IgD-negative memory B cell (primary cell): ENCODE data around the gene CACNB1. TPM values are rescaled to one million over a fixed set of nuclear protein-coding genes. Genes with fewer than 3 reads are reported as not detected.

ENCODE experiments used
- H3K27ac Mint-ChIP-seq, 3 donors: one replicate each; pipeline ENCODE4 v1.8.0; 2020 to 2022; ENCODE audit warnings: mild to moderate bottlenecking in 3 of 3, mixed read lengths in 3 of 3, moderate library complexity in 1 of 3
- H3K27me3 Mint-ChIP-seq: one replicate; pipeline ENCODE4 v1.8.0; 2021; ENCODE audit warnings: mixed read lengths
- H3K36me3 Mint-ChIP-seq: one replicate; pipeline ENCODE4 v1.8.0; 2020; ENCODE audit warnings: mild to moderate bottlenecking, mixed read lengths
- H3K4me1 Mint-ChIP-seq, 3 donors: one replicate each; pipeline ENCODE4 v1.8.0; 2020 to 2022; ENCODE audit warnings: mixed read lengths in 3 of 3, mild to moderate bottlenecking in 1 of 3
- H3K4me3 Mint-ChIP-seq, 4 donors: one replicate each; pipeline ENCODE4 v1.8.0; 2020 to 2022; ENCODE audit warnings: mild to moderate bottlenecking in 4 of 4, mixed read lengths in 4 of 4, moderate library complexity in 3 of 4
- H3K9me3 Mint-ChIP-seq, 3 donors: one replicate each; pipeline ENCODE4 v1.8.0; 2020 to 2021; ENCODE audit warnings: mixed read lengths in 3 of 3, mild to moderate bottlenecking in 1 of 3
- polyA plus RNA-seq: library from polyadenylated mRNA; unstranded; fragments of 300-500 nt; fragmentation: Illumina TruSeq; gene quantifications from one replicate; pipeline ENCODE4 v1.2.3, GENCODE V29; 2021

Gene CACNB1
- 0.45 TPM for polyA plus RNA-seq

DNA sequence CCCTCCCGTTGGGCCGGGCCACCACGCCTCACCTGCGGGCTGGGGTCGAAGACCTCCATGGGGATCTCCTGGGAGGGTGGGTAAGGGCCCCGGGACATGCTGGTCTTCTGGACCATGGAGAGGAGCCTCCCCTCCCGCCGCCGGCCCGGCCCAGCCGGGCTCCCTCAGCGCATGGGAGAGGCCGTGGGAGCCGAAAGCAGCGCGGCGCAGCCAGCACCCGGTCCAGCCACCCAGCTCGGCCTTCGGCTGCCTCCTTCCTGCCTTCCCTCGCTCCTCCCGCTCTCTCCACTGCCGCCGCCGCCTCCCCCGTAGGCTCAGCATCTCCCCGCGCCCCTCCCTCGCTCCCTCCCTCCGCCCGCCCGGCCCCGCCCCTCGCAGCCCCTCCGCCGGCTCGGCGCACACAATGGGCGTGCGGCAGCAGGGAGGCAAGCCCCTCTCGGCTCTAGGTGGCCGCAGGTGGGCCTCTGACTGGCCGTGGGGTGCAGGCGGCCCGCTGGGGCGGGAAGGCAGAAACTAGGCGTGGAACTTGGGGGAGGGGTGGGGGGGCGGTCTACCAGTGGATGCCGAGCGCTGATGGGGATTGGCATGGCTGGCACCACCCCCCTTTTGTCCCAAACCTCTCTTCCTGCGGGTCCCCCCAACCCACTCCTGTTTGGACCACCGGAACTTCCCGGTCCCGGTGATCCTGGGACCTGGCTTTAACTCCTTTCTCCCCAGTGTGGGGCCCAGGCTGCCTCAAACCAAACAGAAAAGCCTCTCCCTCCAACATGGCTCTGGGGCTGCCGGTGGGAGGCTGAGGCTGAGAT, at the start of gene CACNB1:
Gene CACNB1, minus strand, starts transcription at position 290 of the 806 bp plus-strand sequence. Its CDS starts 174 bp downstream, at position 116.
- peak within 1 kb of the TSS in 2 of 3 donors; percentile 27 to 84 for H3K27ac Mint-ChIP-seq
- peaks cover 3% of the 10 kb centered on the region for H3K36me3 Mint-ChIP-seq
- no peaks in the 10 kb centered on the region for H3K27me3 Mint-ChIP-seq
- peaks cover 20 to 36% (median 28%) of the 10 kb centered on the region in 3 donors for H3K4me1 Mint-ChIP-seq
- H3K9me3 Mint-ChIP-seq = no peaks in the 10 kb centered on the region
- H3K4me3 Mint-ChIP-seq = peak within 1 kb of the TSS; percentile 75 to 95 (median 92)

DNA sequence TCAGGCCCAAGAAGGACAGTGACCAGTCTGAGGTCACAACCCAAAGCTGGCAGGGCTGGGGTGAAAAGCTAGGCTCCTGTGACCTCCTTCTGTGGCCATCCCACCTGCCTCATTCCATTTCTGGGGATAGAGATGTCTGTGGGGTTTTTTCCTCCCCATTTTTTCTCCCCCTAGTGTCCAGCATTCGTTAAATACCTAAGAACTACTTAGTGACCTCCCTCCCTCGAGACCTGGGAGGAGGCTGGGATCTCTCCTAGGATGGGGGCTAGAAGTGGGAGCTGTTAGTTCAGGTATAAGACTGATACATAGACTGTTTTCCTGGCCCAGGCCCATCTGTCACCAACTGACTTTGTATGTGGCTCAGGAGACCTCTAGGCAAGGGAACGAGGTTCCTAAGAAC, 48.8 kb upstream of the CACNB1 start:
- no peak overlapping the region for H3K27ac Mint-ChIP-seq
- no peaks in the 10 kb centered on the region for H3K9me3 Mint-ChIP-seq
- H3K4me3 Mint-ChIP-seq = no peak overlapping the region
- peaks cover 5 to 12% (median 7%) of the 10 kb centered on the region in 3 donors for H3K4me1 Mint-ChIP-seq
- no peaks in the 10 kb centered on the region for H3K36me3 Mint-ChIP-seq
- H3K27me3 Mint-ChIP-seq = peaks cover 12% of the 10 kb centered on the region

DNA sequence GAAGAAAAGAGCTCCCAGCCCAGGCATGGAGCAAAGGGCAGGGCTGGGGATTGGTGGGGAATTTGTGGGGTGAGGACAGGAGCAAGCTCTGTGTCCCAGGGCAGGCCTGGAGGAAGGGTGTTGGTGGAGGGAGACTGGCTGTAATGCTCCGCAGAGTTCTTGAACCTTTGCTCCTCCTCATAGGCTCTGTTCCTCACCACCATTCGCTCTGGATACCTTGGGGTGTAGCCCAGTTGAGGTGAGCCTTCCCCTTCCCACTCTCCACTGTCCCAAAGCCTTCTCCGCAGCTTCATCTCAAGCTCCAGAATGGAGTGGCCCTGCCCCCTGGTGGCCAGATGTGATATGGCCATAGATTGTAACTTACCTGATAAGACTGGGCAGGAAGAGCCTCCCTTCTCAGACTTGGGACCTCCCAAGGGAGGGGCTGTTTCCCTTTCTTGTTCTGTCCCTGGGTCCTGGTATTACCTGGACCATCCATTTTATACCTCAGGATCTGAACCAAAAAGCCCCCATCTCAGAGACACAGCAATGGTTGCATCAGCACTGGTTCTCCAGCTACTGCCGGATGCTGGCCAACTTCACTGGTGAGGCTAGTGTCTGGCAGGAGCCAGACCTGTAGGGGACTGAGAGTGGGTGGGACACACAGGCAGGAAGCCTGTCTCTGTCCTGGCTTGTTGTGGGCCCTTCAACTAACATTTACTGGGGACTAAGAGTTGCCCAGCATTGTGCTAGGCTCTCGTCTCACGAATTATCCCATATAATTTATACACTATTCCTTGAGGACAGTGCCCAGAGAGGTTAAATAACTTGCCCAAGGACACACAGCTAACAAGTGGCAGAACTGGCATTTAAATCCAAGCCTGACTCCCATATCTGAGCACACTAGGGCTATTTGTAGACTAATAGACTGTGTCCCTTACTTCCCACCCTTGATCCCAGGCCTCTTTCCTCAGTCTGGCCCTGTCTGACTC, 47.4 kb upstream of the CACNB1 start:
- no peaks in the 10 kb centered on the region for H3K9me3 Mint-ChIP-seq
- H3K36me3 Mint-ChIP-seq = no peaks in the 10 kb centered on the region
- H3K4me1 Mint-ChIP-seq = peaks cover 6 to 13% (median 7%) of the 10 kb centered on the region in 3 donors
- peaks cover 13% of the 10 kb centered on the region for H3K27me3 Mint-ChIP-seq
- peak overlapping the region in 3 of 4 donors; percentile 33 to 95 (median 52) for H3K4me3 Mint-ChIP-seq
- H3K27ac Mint-ChIP-seq = peak overlapping the region; percentile 10 to 75 (median 46)

DNA sequence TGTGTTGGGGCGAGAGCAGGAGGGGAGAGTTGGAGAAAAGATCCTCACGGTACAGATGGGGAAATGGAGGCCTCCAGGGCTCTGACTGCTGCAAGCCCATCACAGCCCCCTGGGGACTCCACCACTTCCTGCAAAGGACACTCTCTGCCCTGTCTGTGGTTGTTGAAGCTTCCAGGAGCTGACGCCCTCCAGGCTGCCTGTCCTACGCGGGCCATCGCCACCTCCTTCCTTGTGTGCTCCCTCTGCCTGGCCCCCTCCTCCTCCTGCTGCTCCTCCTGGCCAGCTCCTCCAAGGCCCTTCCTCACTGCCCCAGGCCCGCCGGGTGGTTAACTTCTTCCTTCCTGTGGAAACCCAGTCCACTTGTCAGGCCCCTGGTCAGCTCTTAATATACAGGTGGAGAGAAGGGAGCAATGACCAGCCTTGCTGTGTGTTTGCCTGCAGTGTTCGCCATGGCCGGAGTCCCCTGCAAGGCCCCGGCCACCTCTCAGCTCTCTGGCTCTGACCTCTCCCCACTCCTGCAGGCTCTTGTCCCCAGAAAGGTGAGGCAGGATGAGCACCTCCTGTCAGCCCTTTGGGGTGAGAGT, 46.6 kb upstream of the CACNB1 start:
- peaks cover 17% of the 10 kb centered on the region for H3K27me3 Mint-ChIP-seq
- no peak overlapping the region for H3K27ac Mint-ChIP-seq
- H3K4me3 Mint-ChIP-seq = peak overlapping the region in 2 of 4 donors; percentile 6 to 95
- H3K9me3 Mint-ChIP-seq = no peaks in the 10 kb centered on the region
- peaks cover 9 to 20% (median 11%) of the 10 kb centered on the region in 3 donors for H3K4me1 Mint-ChIP-seq
- no peaks in the 10 kb centered on the region for H3K36me3 Mint-ChIP-seq

DNA sequence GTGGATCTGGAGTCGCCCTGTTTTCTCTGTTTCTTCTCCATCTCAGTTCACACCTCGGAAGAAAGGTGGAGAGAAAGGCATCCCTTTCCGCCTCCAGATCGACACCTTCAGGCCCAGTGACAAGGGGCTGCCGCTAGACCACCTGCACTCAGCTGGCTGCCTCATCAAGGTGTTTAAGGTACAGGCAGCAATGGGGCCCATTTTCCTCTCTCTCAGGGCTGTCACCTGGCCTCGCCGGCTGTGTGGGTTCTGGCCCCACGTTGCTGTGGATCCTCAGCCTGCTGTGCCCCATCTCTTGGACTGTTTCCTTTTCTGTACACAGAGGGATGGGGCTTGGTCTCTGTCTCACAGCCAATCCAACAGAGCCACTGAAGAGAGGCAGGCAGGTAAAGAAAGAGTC, 45.7 kb upstream of the CACNB1 start:
- H3K4me3 Mint-ChIP-seq = no peak overlapping the region
- no peak overlapping the region for H3K27ac Mint-ChIP-seq

DNA sequence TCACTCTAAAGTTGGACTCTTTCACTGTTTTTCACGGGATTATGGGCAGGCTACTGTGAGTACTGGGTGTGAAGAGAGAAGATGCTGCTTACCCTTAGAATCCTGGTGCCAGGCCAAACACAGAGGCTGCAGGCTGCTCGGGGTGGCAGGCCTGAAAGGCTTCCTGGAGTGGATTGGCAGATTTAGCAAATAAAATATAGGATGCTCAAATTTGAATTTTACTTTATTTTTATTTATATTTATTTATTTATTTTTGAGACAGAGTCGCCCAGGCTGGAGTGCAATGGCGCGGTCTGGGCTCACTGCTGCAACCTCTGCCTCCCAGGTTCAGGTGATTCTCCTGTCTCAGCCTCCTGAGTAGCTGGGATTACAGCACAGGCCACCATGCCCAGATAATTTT, 43.2 kb upstream of the CACNB1 start:
- no peak overlapping the region for H3K4me3 Mint-ChIP-seq
- H3K36me3 Mint-ChIP-seq = no peaks in the 10 kb centered on the region
- H3K27me3 Mint-ChIP-seq = peaks cover 18% of the 10 kb centered on the region
- no peak overlapping the region for H3K27ac Mint-ChIP-seq
- H3K4me1 Mint-ChIP-seq = peaks cover 14 to 32% (median 16%) of the 10 kb centered on the region in 3 donors
- H3K9me3 Mint-ChIP-seq = no peaks in the 10 kb centered on the region

More for the DNA sequence above, 45.7 kb upstream of the CACNB1 start:
- H3K4me1 Mint-ChIP-seq = peaks cover 14 to 28% (median 16%) of the 10 kb centered on the region in 3 donors
- no peaks in the 10 kb centered on the region for H3K36me3 Mint-ChIP-seq
- peaks cover 18% of the 10 kb centered on the region for H3K27me3 Mint-ChIP-seq
- H3K9me3 Mint-ChIP-seq = no peaks in the 10 kb centered on the region

DNA sequence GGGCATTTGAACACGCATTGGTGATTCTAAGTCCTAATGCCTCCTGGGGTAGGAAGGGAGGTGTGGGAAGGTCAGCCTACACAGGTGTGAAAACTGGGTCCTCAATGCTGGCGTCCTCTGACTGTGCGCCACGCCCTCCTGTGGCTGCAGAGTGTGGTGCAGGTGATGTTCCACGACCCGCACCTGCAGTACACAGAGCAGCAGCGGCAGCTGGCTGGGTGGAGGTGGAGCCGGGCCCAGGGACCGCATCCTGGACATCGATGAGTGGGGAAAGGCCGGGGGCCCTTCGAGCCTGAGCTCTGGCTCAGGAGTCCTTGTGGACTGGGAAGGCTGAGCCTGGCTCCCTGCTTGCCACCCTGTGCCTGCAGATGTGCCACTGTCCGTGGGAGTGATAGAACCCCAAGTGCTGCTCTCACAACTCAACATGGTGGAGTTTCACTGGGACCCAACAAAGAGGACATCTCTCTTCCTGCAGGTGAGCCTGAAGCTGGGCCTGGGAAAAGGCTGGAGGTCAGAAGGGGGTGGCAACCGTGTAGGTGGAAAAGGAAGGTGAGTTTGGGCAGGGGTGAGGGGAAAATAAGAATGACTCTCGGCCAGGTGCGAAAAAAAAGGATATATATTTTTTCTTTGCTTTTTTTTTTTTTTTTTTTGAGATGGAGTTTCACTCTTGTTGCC, 42.3 kb upstream of the CACNB1 start:
- Mint-ChIP-seq H3K27ac (peak overlapping the region in 1 of 3 donors; percentile 1), H3K36me3 (no peaks in the 10 kb centered on the region), H3K4me1 (peaks cover 13 to 33% (median 14%) of the 10 kb centered on the region in 3 donors), H3K4me3 (peak overlapping the region in 3 of 4 donors; percentile 3 to 75 (median 41)), H3K27me3 (peaks cover 15% of the 10 kb centered on the region), H3K9me3 (no peaks in the 10 kb centered on the region)

DNA sequence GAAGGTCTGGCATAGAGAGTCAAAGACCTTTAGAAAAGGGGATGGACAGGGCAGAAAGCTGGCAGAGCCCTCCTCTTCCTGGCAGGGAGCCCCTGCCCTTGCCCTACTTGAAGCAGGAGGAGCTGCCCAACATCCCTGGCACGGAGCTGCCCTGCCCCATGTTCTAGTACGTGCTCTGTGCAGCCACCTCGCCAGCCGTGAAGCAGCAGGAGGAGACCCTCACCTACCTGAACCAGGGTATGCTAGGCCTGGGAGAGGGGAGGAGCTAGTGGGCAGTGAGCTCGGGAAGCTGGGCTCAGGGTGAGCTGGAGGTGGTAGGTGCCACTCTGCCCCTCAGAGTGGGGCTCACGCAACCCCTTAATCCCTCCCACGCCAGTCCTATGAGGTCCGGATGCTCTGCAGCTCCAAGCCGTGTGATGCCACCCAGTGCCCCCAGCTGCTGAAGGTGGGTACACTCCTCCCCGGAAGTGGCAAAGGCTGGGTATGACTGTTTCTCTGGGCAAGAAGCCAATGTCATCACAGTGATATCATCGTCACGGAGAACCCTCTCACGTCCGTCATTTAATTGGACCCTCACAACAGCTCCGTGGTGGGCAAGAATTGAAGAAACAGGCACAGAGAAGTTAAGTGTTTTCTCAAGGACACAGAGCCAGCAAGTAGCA, 41.0 kb upstream of the CACNB1 start:
- Mint-ChIP-seq H3K4me3 (peak overlapping the region; percentile 0 to 87 (median 68)), H3K36me3 (no peaks in the 10 kb centered on the region), H3K27ac (peak overlapping the region in 2 of 3 donors; percentile 5 to 94), H3K9me3 (no peaks in the 10 kb centered on the region), H3K4me1 (peaks cover 7 to 23% (median 10%) of the 10 kb centered on the region in 3 donors), H3K27me3 (peaks cover 9% of the 10 kb centered on the region)

DNA sequence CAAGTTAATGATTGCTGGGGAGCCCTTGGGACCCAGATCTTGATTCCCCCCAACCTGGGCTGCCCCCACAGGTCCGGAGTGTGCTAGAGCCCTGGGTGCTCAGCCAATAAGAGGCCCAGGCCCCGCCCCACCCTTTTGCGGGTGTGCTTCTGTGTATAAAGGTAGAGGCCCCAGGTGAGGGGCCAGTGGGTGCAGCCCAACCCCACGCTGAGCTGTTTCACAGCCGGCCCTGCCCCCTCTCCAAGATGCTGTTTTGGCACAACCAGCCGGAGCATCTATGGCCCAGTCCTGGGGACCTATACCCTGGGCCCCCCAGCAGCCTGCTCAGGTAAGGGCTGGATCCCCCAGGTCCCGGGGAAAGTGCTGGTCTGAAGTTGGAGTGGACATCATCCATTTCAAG, 40.1 kb upstream of the CACNB1 start:
- peaks cover 7 to 23% (median 10%) of the 10 kb centered on the region in 3 donors for H3K4me1 Mint-ChIP-seq
- H3K9me3 Mint-ChIP-seq = no peaks in the 10 kb centered on the region
- peaks cover 9% of the 10 kb centered on the region for H3K27me3 Mint-ChIP-seq
- peak overlapping the region in 1 of 3 donors; percentile 23 for H3K27ac Mint-ChIP-seq
- H3K4me3 Mint-ChIP-seq = no peak overlapping the region
- no peaks in the 10 kb centered on the region for H3K36me3 Mint-ChIP-seq

DNA sequence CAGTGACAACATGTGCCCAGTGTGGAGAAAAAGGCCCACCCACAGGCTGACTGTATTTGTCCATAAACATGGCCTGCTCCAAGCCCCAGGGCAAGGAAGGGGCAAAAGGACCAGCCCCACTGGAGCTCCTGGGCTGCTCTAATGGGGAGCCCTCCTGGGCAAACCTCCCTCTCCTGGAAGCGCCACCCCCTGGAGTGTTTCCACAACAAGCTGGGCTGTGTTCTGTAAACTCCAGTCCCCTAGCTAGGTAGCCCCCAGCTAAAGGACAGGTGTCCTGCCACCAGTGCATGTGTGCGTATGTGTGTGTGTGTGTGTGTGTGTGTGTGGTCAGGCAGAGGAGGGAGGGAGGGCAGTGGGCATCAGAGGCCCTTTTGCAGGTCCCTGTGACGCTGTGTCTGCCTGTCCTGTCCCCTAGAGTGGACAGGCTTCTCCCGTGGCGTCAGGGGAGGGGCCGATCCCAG, 39.5 kb upstream of the CACNB1 start:
- H3K4me3 Mint-ChIP-seq = no peak overlapping the region
- H3K4me1 Mint-ChIP-seq = peaks cover 10 to 23% (median 14%) of the 10 kb centered on the region in 3 donors
- no peak overlapping the region for H3K27ac Mint-ChIP-seq
- no peaks in the 10 kb centered on the region for H3K36me3 Mint-ChIP-seq
- peaks cover 10% of the 10 kb centered on the region for H3K27me3 Mint-ChIP-seq
- H3K9me3 Mint-ChIP-seq = no peaks in the 10 kb centered on the region

DNA sequence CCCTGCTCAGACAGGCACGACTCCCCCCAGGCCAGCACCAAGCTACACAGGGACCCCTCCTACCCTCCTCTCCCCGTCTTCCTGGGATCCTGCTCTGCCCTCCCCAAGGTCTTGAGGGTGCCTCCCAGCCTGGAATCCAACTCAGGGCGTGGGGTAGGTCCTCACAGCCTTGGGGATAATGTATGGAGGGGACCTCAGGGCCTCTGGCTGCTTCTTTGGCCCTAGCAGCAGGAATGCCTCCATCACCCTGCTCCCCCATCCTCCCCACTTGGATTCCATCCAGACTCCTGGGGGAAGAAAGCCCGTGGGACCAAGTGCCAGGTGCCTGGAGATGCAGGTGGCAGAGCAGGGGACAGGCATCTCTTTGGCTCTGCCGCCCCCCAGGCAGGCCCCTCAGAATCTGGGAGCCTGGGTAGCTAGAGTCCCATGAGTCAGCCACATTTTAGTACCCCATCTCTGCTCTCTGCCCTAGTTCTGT, 39.0 kb upstream of the CACNB1 start:
- Mint-ChIP-seq H3K4me3 (no peak overlapping the region), H3K4me1 (peaks cover 14 to 27% (median 16%) of the 10 kb centered on the region in 3 donors), H3K36me3 (no peaks in the 10 kb centered on the region), H3K27me3 (peaks cover 16% of the 10 kb centered on the region), H3K27ac (no peak overlapping the region), H3K9me3 (no peaks in the 10 kb centered on the region)

DNA sequence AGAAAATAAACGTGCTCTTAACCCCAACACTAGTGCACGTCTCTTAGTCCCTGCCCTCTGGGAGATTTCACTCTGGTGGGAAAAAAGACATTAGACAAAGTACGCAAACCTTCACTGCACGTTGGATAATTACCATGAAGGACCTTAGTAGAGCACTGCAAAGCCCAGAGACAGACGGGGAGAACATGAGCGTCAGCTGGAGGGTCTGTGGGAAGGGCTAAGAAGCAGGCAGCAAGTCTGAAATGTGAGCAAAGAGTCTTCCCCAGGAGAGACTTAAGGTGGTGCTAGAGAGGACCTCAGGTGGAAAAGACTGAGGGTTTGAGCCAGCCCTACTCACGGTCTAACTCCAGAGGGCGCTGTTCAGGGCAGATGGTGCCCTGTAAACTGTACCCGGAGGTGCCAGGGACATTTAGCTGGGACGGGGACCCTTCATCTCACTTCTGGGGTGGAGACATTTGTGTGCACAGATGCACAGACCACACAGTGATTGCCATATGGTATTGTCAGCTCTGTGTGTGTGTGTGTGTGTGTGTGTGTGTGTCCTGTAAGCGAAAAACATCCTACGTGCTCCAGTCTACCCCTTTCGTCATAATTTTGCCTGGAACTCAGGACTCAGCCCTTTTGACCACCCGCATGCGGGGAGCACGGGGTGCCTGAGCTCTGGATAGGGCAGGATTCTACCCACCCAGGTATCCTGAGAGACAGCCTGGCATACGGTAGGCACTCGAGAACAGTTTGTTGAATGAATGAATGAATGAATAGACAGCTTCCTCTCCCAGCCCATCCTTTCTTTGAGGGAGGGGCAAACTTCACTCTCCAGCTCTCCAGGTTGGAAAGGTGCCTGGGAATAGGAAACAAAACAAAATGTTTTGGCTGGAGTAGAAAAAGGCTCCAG, 38.3 kb upstream of the CACNB1 start:
- H3K4me3 Mint-ChIP-seq = no peak overlapping the region

More for the DNA sequence above, 38.3 kb upstream of the CACNB1 start:
- Mint-ChIP-seq H3K27ac (no peak overlapping the region), H3K4me1 (peaks cover 14 to 27% (median 16%) of the 10 kb centered on the region in 3 donors), H3K36me3 (no peaks in the 10 kb centered on the region), H3K9me3 (no peaks in the 10 kb centered on the region), H3K27me3 (peaks cover 19% of the 10 kb centered on the region)
